AG09309 (cell line): ENCODE data around the gene USP2.
A peak's percentile ranks its signal among the peaks of the same experiment; 100 is the strongest.

Source experiments
- DNase-seq: peaks from one replicate; pipeline ENCODE4 v3.0.0-alpha.2; 2010; ENCODE audit warnings: low read depth
- H3K4me3 ChIP-seq: 2 replicates; pipeline ENCODE4 v1.5.1; 2011; ENCODE audit warnings: mild to moderate bottlenecking, low read depth, low read length, moderate library complexity; ENCODE audit not compliant: control insufficient read depth
- TF ChIP-seq, protein P1 (sequence below): IDR thresholded peaks from 2 replicates; pipeline ENCODE4 v1.5.1; 2011; ENCODE audit warnings: mild to moderate bottlenecking, low read depth, low read length, inconsistent platforms; ENCODE audit not compliant: insufficient read depth, control insufficient read depth; ENCODE audit errors: missing control alignments

The USP2 gene

GRCh38 chr11:119418759-119419158 is 37.3 kb upstream of the USP2 start:
- no peak for DNase-seq
- TF ChIP-seq, protein P1, sequence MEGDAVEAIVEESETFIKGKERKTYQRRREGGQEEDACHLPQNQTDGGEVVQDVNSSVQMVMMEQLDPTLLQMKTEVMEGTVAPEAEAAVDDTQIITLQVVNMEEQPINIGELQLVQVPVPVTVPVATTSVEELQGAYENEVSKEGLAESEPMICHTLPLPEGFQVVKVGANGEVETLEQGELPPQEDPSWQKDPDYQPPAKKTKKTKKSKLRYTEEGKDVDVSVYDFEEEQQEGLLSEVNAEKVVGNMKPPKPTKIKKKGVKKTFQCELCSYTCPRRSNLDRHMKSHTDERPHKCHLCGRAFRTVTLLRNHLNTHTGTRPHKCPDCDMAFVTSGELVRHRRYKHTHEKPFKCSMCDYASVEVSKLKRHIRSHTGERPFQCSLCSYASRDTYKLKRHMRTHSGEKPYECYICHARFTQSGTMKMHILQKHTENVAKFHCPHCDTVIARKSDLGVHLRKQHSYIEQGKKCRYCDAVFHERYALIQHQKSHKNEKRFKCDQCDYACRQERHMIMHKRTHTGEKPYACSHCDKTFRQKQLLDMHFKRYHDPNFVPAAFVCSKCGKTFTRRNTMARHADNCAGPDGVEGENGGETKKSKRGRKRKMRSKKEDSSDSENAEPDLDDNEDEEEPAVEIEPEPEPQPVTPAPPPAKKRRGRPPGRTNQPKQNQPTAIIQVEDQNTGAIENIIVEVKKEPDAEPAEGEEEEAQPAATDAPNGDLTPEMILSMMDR: no peak
- H3K4me3 ChIP-seq: no peak overlapping the region

- TF ChIP-seq, protein P1: no peak
- H3K4me3 ChIP-seq: no peak overlapping the region; the same call in 1 of the 2 replicates
- DNase-seq: peak; percentile 87
Observed at GRCh38 chr11:119417726-119418540, 36.4 kb upstream of the USP2 start.

DNA sequence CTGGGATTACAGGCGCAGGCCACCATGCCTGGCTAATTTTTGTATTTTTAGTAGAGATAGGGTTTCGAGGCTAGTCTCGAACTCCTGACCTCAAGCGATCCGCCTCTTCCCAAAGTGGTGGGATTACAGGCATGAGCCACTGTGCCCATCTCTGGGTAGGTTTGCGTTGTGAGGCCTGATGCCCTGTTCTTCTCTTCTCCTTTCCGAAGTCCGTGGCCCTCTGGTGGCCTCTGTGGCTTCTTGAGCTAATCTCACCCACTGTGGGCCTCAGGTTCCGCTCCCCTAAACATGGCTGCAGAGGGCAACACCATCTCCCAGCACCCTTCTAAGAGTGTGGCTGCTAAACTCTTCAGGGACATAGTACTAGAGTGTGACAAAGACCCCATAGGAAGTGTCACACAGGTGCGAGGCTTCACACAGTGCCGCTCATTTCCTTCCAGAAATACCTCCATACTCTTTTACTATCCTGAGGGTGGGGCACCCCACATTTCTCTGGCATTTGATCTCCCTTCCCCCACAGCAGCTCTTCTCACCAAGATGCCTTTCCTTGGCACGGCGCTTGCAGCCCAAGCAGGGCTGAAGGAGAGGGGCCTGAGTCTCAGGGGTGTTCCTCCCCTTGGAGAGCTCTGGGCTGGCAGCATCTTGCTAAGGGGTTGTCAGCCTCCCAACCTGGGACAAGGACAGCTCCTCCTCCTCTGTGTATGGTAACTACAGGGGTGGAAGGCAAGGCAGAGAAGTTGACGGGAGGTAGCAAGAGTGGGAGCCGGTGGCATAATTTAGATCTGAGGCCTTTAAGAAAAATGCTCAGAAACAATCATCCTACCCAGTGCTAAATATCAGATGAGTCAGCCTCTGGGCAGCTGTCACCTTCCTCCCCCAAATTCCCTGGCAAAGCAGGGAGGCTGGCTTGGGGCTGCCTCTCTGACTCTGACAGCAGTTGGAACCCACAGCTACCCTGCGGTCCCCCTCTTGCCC is 35.4 kb upstream of the USP2 start:
- TF ChIP-seq, protein P1: no peak
- no peak overlapping the region for H3K4me3 ChIP-seq
- DNase-seq: no peak

- DNase-seq: no peak
- TF ChIP-seq, protein P1: no peak
- no peak overlapping the region for H3K4me3 ChIP-seq
Observed at GRCh38 chr11:119415966-119416365, 34.5 kb upstream of the USP2 start.

DNA sequence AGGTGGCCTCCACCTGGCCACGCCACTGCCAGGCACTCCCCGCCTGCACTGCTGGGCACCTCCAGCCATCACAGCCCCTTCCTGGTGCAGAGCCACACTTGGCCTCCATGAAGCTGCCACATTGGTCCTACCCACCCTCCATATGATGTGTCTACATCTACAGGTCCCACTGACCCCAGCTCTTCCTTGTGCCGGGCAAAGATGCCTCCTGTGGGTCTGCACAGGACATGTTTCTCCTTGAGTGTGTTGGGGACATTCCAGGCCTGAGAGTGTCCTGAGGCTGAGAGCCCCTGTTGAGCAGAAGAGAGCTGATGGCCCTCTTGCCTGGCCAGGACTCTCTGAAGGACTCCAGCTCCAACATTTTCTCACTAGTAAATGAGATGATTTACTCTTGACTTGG is 34.0 kb upstream of the USP2 start:
- TF ChIP-seq, protein P1: no peak
- DNase-seq: no peak
- H3K4me3 ChIP-seq: no peak overlapping the region

GRCh38 chr11:119414734-119415133 is 33.2 kb upstream of the USP2 start:
- TF ChIP-seq, protein P1: no peak
- DNase-seq: no peak
- no peak overlapping the region for H3K4me3 ChIP-seq
